ENCODE data around the gene ADAMTS16.

ADAMTS16 gene

GRCh38 chr5:5139777-5140478 lies at the start of gene ADAMTS16:
Gene ADAMTS16 (plus strand): TSS chr5:5140330. CDS start chr5:5140468, 138 bp downstream.
- no peak for TF ChIP-seq JUND (IDR thresholded peaks at IDR 0.05; ENCODE audit: low read depth)
- in situ Hi-C loops (cut with HindIII; ENCODE audit: low pct_unique_long_range_greater_than_20kb, low sequenced_read_pairs): no loop called here
- no peak for DNase-seq (ENCODE audit: low read depth in 1 of 2, low spot score in 1 of 2)

GRCh38 chr5:5092149-5092548 lies 48.0 kb upstream of the ADAMTS16 start:
- no peak for TF ChIP-seq JUND (IDR thresholded peaks at IDR 0.05; ENCODE audit: low read depth)
- no peak for DNase-seq (ENCODE audit: low read depth in 1 of 2, low spot score in 1 of 2)
- in situ Hi-C loops (cut with HindIII; ENCODE audit: low pct_unique_long_range_greater_than_20kb, low sequenced_read_pairs): no loop called here

- in situ Hi-C loops (cut with HindIII; ENCODE audit: low pct_unique_long_range_greater_than_20kb, low sequenced_read_pairs): no loop called here
Measured at GRCh38 chr5:5100635-5101034, 39.5 kb upstream of the ADAMTS16 start.

GRCh38 chr5:5101676-5102075 lies 38.5 kb upstream of the ADAMTS16 start:
- DNase-seq (ENCODE audit: low read depth in 1 of 2, low spot score in 1 of 2): no peak

More at GRCh38 chr5:5100635-5101034, 39.5 kb upstream of the ADAMTS16 start:
- DNase-seq (ENCODE audit: low read depth in 1 of 2, low spot score in 1 of 2): no peak
- no peak for TF ChIP-seq JUND (IDR thresholded peaks at IDR 0.05; ENCODE audit: low read depth)

GRCh38 chr5:5103245-5103644 lies 36.9 kb upstream of the ADAMTS16 start:
- in situ Hi-C loops (cut with HindIII; ENCODE audit: low pct_unique_long_range_greater_than_20kb, low sequenced_read_pairs): no loop called here
- TF ChIP-seq JUND (IDR thresholded peaks at IDR 0.05; ENCODE audit: low read depth): no peak

More at GRCh38 chr5:5101676-5102075, 38.5 kb upstream of the ADAMTS16 start:
- in situ Hi-C loops (cut with HindIII; ENCODE audit: low pct_unique_long_range_greater_than_20kb, low sequenced_read_pairs): no loop called here
- no peak for TF ChIP-seq JUND (IDR thresholded peaks at IDR 0.05; ENCODE audit: low read depth)

GRCh38 chr5:5104550-5104949 lies 35.6 kb upstream of the ADAMTS16 start:
- DNase-seq (ENCODE audit: low read depth in 1 of 2, low spot score in 1 of 2): no peak
- in situ Hi-C loops (cut with HindIII; ENCODE audit: low pct_unique_long_range_greater_than_20kb, low sequenced_read_pairs): no loop called here
- TF ChIP-seq JUND (IDR thresholded peaks at IDR 0.05; ENCODE audit: low read depth): no peak

More at GRCh38 chr5:5103245-5103644, 36.9 kb upstream of the ADAMTS16 start:
- no peak for DNase-seq (ENCODE audit: low read depth in 1 of 2, low spot score in 1 of 2)

- no peak for TF ChIP-seq JUND (IDR thresholded peaks at IDR 0.05; ENCODE audit: low read depth)
- no peak for DNase-seq (ENCODE audit: low read depth in 1 of 2, low spot score in 1 of 2)
- in situ Hi-C loops (cut with HindIII; ENCODE audit: low pct_unique_long_range_greater_than_20kb, low sequenced_read_pairs): no loop called here
Measured at GRCh38 chr5:5105531-5105930, 34.6 kb upstream of the ADAMTS16 start.

- TF ChIP-seq JUND (IDR thresholded peaks at IDR 0.05; ENCODE audit: low read depth): no peak
- no peak for DNase-seq (ENCODE audit: low read depth in 1 of 2, low spot score in 1 of 2)
- in situ Hi-C loops (cut with HindIII; ENCODE audit: low pct_unique_long_range_greater_than_20kb, low sequenced_read_pairs): no loop called here
Measured at GRCh38 chr5:5116956-5117355, 23.2 kb upstream of the ADAMTS16 start.

GRCh38 chr5:5122776-5123175 lies 17.4 kb upstream of the ADAMTS16 start:
- no peak for DNase-seq (ENCODE audit: low read depth in 1 of 2, low spot score in 1 of 2)
- TF ChIP-seq JUND (IDR thresholded peaks at IDR 0.05; ENCODE audit: low read depth): no peak
- in situ Hi-C loops (cut with HindIII; ENCODE audit: low pct_unique_long_range_greater_than_20kb, low sequenced_read_pairs): no loop called here

GRCh38 chr5:5124231-5124630 lies 15.9 kb upstream of the ADAMTS16 start:
- no peak for TF ChIP-seq JUND (IDR thresholded peaks at IDR 0.05; ENCODE audit: low read depth)
- DNase-seq (ENCODE audit: low read depth in 1 of 2, low spot score in 1 of 2): no peak
- in situ Hi-C loops (cut with HindIII; ENCODE audit: low pct_unique_long_range_greater_than_20kb, low sequenced_read_pairs): no loop called here

- no peak for TF ChIP-seq JUND (IDR thresholded peaks at IDR 0.05; ENCODE audit: low read depth)
- in situ Hi-C loops (cut with HindIII; ENCODE audit: low pct_unique_long_range_greater_than_20kb, low sequenced_read_pairs): no loop called here
- no peak for DNase-seq (ENCODE audit: low read depth in 1 of 2, low spot score in 1 of 2)
Measured at GRCh38 chr5:5126444-5126843, 13.7 kb upstream of the ADAMTS16 start.

- TF ChIP-seq JUND (IDR thresholded peaks at IDR 0.05; ENCODE audit: low read depth): no peak
- DNase-seq (ENCODE audit: low read depth in 1 of 2, low spot score in 1 of 2): no peak
- in situ Hi-C loops (cut with HindIII; ENCODE audit: low pct_unique_long_range_greater_than_20kb, low sequenced_read_pairs): no loop called here
Measured at GRCh38 chr5:5128766-5129165, 11.4 kb upstream of the ADAMTS16 start.

- DNase-seq (ENCODE audit: low read depth in 1 of 2, low spot score in 1 of 2): no peak
- in situ Hi-C loops (cut with HindIII; ENCODE audit: low pct_unique_long_range_greater_than_20kb, low sequenced_read_pairs): no loop called here
- TF ChIP-seq JUND (IDR thresholded peaks at IDR 0.05; ENCODE audit: low read depth): no peak
Measured at GRCh38 chr5:5132234-5132633, 7.9 kb upstream of the ADAMTS16 start.

All from T47D (cell line).